Measurements from ENCODE around the gene RNF13. TPM values are rescaled to one million over a fixed set of nuclear protein-coding genes. Genes with fewer than 3 reads are reported as not detected.

Gene RNF13
- total RNA-seq, 1 experiment from 2014 or later: 76.9 TPM

- TF ChIP-seq POLR2AphosphoS5 (IDR thresholded peaks at IDR 0.05; ENCODE audit: low read depth, low read length) (no peak; the same call in 1 of the 2 replicates), CTCF (IDR thresholded peaks at IDR 0.05) (no peak), REST (IDR thresholded peaks at IDR 0.05; ENCODE audit: insufficient read depth in 1 of 2, low read depth in 2 of 2, low read length in 1 of 2) (no peak), TCF7L2 (IDR thresholded peaks at IDR 0.05; ENCODE audit: low read depth, low read length) (no peak), SIN3A (IDR thresholded peaks at IDR 0.05; ENCODE audit: borderline replicate concordance, insufficient read depth, low read depth, low read length) (no peak)
- Histone ChIP-seq H3K27me3 (ENCODE audit: control insufficient read depth, insufficient read depth, low read length) (no peaks in the 10 kb centered on the region), H3K27ac (ENCODE audit: low read length) (no peak overlapping the region), H3K9me3 (ENCODE audit: control insufficient read depth, insufficient read depth, low read depth, low read length) (no peaks in the 10 kb centered on the region), H3K4me3 (ENCODE audit: low read depth in 2 of 2, low read length in 2 of 2) (no peak overlapping the region), H3K4me1 (ENCODE audit: control insufficient read depth, insufficient read depth, low read length) (peaks cover 45% of the 10 kb centered on the region), H3K36me3 (ENCODE audit: control insufficient read depth, insufficient read depth, low read length) (peaks cover 59% of the 10 kb centered on the region)
- DNase-seq (ENCODE audit: low read depth, low spot score) (no peak), ATAC-seq (no peak)
- intact Hi-C loops (cut with micrococcal nuclease; ENCODE audit: unreplicated experiment): no loop called here
- ChIA-PET POLR2A (interaction anchor here (0.6 to 0.7 kb wide), 2 partner anchors 230 to 445 kb away, joined by 4 to 7 read pairs; no protein-coding TSS in a partner anchor), CTCF (no interaction called here)
- BruUV-seq (replicated peaks): no TSS peak
- in situ Hi-C loops (cut with HindIII; ENCODE audit: low pct_unique_long_range_greater_than_20kb, low sequenced_read_pairs): no loop called here
Observed at GRCh38 chr3:149963485-149963884, 150.5 kb downstream of the RNF13 start.

- TF ChIP-seq SIN3A (IDR thresholded peaks at IDR 0.05; ENCODE audit: borderline replicate concordance, insufficient read depth, low read depth, low read length) (no peak), CTCF (IDR thresholded peaks at IDR 0.05) (no peak), POLR2AphosphoS5 (IDR thresholded peaks at IDR 0.05; ENCODE audit: low read depth, low read length) (no peak), REST (IDR thresholded peaks at IDR 0.05; ENCODE audit: insufficient read depth in 1 of 2, low read depth in 2 of 2, low read length in 1 of 2) (no peak), TCF7L2 (IDR thresholded peaks at IDR 0.05; ENCODE audit: low read depth, low read length) (no peak)
- ATAC-seq (no peak), DNase-seq (ENCODE audit: low read depth, low spot score) (no peak)
- peaks cover 45% of the 10 kb centered on the region for H3K4me1 ChIP-seq (ENCODE audit: control insufficient read depth, insufficient read depth, low read length)
- ChIA-PET POLR2A (no interaction called here), CTCF (no interaction called here)
- no TSS peak for BruUV-seq (replicated peaks)
- no peaks in the 10 kb centered on the region for H3K9me3 ChIP-seq (ENCODE audit: control insufficient read depth, insufficient read depth, low read depth, low read length)
- H3K4me3 ChIP-seq (ENCODE audit: low read depth in 2 of 2, low read length in 2 of 2): no peak overlapping the region
- no peak overlapping the region for H3K27ac ChIP-seq (ENCODE audit: low read length)
- in situ Hi-C loops (cut with HindIII; ENCODE audit: low pct_unique_long_range_greater_than_20kb, low sequenced_read_pairs): no loop called here
- H3K27me3 ChIP-seq (ENCODE audit: control insufficient read depth, insufficient read depth, low read length): no peaks in the 10 kb centered on the region
- H3K36me3 ChIP-seq (ENCODE audit: control insufficient read depth, insufficient read depth, low read length): peaks cover 56% of the 10 kb centered on the region
- intact Hi-C loops (cut with micrococcal nuclease; ENCODE audit: unreplicated experiment): no loop called here
Observed at GRCh38 chr3:149964291-149964690, 151.3 kb downstream of the RNF13 start.

Measured in Panc1 (cell line).